ENCODE measurements around the gene RBCK1. TPM values are rescaled to one million over a fixed set of nuclear protein-coding genes. Genes with fewer than 3 reads are reported as not detected.

The RBCK1 gene
- total and polyA plus RNA-seq, 10 of the 15 experiments (the other 5 are each of a cell fraction or from before 2014, with no cell fraction given): 14.1 to 99.7 (median 76.0) TPM

DNA sequence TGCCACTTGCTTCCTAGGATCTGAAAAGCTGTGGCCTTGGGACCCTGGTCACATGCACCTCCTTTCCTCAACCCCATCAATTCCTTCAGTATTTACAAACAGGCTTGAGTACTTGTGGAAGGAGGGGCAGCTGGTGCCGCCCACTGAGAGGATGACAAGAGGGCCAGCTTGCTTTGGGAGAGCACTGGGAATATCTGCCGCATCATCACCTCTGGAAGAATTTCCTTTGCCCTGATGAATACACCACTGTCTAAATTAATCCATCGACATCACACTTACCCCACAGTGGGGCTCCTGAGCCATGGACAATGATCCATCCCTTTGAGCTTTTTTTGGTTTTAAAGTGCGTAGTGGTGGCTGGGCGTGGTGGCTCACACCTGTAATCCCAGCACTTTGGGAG, 28.4 kb downstream of the RBCK1 start (continued):
- no peak for TF ChIP-seq LARP7 (IDR thresholded peaks at IDR 0.05)
- TF ChIP-seq RCOR1 (conservative IDR thresholded peaks at IDR 0.05; ENCODE audit: low read depth, low read length): no peak
- TF ChIP-seq TCF7 (IDR thresholded peaks at IDR 0.05; ENCODE audit: borderline replicate concordance): no peak
- TF ChIP-seq, protein P1, sequence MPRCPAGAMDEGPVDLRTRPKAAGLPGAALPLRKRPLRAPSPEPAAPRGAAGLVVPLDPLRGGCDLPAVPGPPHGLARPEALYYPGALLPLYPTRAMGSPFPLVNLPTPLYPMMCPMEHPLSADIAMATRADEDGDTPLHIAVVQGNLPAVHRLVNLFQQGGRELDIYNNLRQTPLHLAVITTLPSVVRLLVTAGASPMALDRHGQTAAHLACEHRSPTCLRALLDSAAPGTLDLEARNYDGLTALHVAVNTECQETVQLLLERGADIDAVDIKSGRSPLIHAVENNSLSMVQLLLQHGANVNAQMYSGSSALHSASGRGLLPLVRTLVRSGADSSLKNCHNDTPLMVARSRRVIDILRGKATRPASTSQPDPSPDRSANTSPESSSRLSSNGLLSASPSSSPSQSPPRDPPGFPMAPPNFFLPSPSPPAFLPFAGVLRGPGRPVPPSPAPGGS (IDR thresholded peaks at IDR 0.05; ENCODE audit: borderline replicate concordance, insufficient read depth, low read depth, low read length, poor library complexity, severe bottlenecking): no peak

DNA sequence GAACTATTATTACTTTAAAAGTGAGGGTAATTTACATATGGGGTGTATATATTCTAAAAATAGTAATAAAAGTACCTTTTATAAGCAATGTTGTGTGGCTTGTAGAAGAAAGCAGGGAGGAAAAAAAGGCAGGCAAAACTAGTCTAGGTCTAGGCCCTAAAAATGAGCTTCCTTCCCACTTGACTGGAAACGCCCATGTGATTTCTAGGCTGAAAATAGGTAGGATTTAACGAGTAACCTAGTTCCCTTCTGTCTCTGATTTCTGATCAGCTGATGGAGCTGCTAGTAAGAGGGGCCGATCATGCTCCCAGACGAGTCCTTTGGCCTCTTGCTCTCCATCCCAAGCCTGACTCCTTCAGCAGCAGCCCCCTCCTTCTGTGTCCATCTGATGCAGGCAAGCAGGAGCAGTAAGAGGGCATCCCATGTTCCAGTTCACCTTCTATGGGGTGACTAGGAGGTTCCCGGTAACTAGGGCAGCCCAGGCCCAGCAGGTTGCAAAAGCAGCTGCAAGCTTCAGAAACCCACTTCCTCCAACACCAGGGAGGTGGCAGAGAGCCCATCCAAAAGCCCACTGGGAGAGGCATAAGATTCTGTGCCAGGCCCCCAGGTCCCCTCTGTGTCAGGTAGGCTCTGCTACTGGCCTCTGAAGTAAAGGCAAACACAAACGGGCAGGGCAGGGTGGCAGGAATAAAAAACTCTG, 29.8 kb downstream of the RBCK1 start:
- intact Hi-C loops (cut with micrococcal nuclease; ENCODE audit: unreplicated experiment) (no loop called here), in situ Hi-C loops (cut with MboI) (no loop called here)
- peak overlapping the region; percentile 51 for H3K4me2 ChIP-seq (ENCODE audit: control insufficient read depth, insufficient read depth)
- SMC1A ChIA-PET (ENCODE audit: uncharacterized antibody, unreplicated experiment): interaction anchor here (0.6 to 1.5 kb wide), 2 partner anchors 82 to 332 kb away, joined by 3 to 5 read pairs; no protein-coding TSS in a partner anchor
- RAD21 ChIA-PET (ENCODE audit: unreplicated experiment): no interaction called here
- H3K27ac ChIP-seq (ENCODE audit: control insufficient read depth, insufficient read depth): peak overlapping the region; percentile 27
- no peaks in the 10 kb centered on the region for H3K79me2 ChIP-seq (ENCODE audit: control insufficient read depth, insufficient read depth, low read length)
- CTCF ChIA-PET: interaction anchor here (0.8 to 1.5 kb wide), 3 partner anchors 22 to 83 kb away, joined by 3 to 4 read pairs (median 4); no protein-coding TSS in a partner anchor
- no peak overlapping the region for H2AFZ ChIP-seq (ENCODE audit: control insufficient read depth, low read depth, low read length)
- no peaks in the 10 kb centered on the region for H3K9me3 ChIP-seq (replicated peaks; ENCODE audit: control insufficient read depth, insufficient read depth, low read length)
- no peaks in the 10 kb centered on the region for H3K27me3 ChIP-seq (replicated peaks in 1 of 2; ENCODE audit: control insufficient read depth in 2 of 2, insufficient read depth in 2 of 2, low read length in 1 of 2)
- FAIRE-seq (no peak), DNase-seq (ENCODE audit: low read depth, low spot score) (no peak), ATAC-seq (no peak)
- 18% methylated on average over 6 of the region's 6 CpGs for WGBS (ENCODE audit: insufficient coverage, insufficient replicate concordance, low lambda C conversion rate, missing lambda C conversion rate)
- no peak overlapping the region for H3K4me3 ChIP-seq
- H3K36me3 ChIP-seq (ENCODE audit: control insufficient read depth in 2 of 2, insufficient read depth in 2 of 2, low read length in 1 of 2): peaks cover 24 to 43% of the 10 kb centered on the region in 2 experiments
- H3K4me1 ChIP-seq (ENCODE audit: control insufficient read depth, insufficient read depth, low read length): peaks cover 43% of the 10 kb centered on the region
- BruUV-seq (replicated peaks): no TSS peak
- H3K9ac ChIP-seq (ENCODE audit: control insufficient read depth, insufficient read depth, low read length): no peak overlapping the region
- H4K20me1 ChIP-seq (ENCODE audit: control insufficient read depth, insufficient read depth): no peaks in the 10 kb centered on the region
- POLR2A ChIA-PET: interaction anchor here (0.5 kb wide), 1 partner anchor 44 kb away, joined by 6 read pairs; no protein-coding TSS in a partner anchor
- TF ChIP-seq SRF (IDR thresholded peaks at IDR 0.05; ENCODE audit: low read depth in 2 of 2, low read length in 2 of 2) (no peak), ASH2L (IDR thresholded peaks at IDR 0.05; ENCODE audit: borderline replicate concordance, low read depth) (no peak), PML (IDR thresholded peaks at IDR 0.05; ENCODE audit: low read length) (no peak), POLR2A (IDR thresholded peaks at IDR 0.05; ENCODE audit: low read depth, low read length) (no peak), RELA (IDR thresholded peaks at IDR 0.05; ENCODE audit: borderline replicate concordance, partially characterized antibody) (no peak), TBL1XR1 (IDR thresholded peaks at IDR 0.05; ENCODE audit: low read depth, low read length) (no peak), EED (IDR thresholded peaks at IDR 0.05; ENCODE audit: low read depth) (no peak), ETV6 (conservative IDR thresholded peaks at IDR 0.05 in 1 of 2, IDR thresholded peaks at IDR 0.05 in 1 of 2; ENCODE audit: borderline replicate concordance in 1 of 2, low read depth in 1 of 2) (no peak), HDAC2 (IDR thresholded peaks at IDR 0.05) (no peak), CEBPB (IDR thresholded peaks at IDR 0.05; ENCODE audit: borderline replicate concordance in 1 of 2, low read depth in 2 of 2, low read length in 2 of 2) (no peak), FOXK2 (IDR thresholded peaks at IDR 0.05) (no peak), MTA3 (IDR thresholded peaks at IDR 0.05; ENCODE audit: borderline replicate concordance, low read length) (no peak)
- TF ChIP-seq, protein P2, sequence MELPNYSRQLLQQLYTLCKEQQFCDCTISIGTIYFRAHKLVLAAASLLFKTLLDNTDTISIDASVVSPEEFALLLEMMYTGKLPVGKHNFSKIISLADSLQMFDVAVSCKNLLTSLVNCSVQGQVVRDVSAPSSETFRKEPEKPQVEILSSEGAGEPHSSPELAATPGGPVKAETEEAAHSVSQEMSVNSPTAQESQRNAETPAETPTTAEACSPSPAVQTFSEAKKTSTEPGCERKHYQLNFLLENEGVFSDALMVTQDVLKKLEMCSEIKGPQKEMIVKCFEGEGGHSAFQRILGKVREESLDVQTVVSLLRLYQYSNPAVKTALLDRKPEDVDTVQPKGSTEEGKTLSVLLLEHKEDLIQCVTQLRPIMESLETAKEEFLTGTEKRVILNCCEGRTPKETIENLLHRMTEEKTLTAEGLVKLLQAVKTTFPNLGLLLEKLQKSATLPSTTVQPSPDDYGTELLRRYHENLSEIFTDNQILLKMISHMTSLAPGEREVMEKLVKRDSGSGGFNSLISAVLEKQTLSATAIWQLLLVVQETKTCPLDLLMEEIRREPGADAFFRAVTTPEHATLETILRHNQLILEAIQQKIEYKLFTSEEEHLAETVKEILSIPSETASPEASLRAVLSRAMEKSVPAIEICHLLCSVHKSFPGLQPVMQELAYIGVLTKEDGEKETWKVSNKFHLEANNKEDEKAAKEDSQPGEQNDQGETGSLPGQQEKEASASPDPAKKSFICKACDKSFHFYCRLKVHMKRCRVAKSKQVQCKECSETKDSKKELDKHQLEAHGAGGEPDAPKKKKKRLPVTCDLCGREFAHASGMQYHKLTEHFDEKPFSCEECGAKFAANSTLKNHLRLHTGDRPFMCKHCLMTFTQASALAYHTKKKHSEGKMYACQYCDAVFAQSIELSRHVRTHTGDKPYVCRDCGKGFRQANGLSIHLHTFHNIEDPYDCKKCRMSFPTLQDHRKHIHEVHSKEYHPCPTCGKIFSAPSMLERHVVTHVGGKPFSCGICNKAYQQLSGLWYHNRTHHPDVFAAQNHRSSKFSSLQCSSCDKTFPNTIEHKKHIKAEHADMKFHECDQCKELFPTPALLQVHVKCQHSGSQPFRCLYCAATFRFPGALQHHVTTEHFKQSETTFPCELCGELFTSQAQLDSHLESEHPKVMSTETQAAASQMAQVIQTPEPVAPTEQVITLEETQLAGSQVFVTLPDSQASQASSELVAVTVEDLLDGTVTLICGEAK (IDR thresholded peaks at IDR 0.05; ENCODE audit: borderline replicate concordance): no peak
- TF ChIP-seq, protein P3, sequence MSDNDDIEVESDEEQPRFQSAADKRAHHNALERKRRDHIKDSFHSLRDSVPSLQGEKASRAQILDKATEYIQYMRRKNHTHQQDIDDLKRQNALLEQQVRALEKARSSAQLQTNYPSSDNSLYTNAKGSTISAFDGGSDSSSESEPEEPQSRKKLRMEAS (IDR thresholded peaks at IDR 0.05; ENCODE audit: low read depth, low read length): no peak

All from GM12878 (cell line).